Dermis microvascular lymphatic vessel endothelial cell (primary cell): ENCODE measurements around the gene POLR3H. TPM values are rescaled to one million over a fixed set of nuclear protein-coding genes. Genes with fewer than 3 reads are reported as not detected.
"Not testable (repeated sequence)": the region's sequence is repeated elsewhere in the genome, so short reads cannot be mapped to it uniquely, and the experiment has no call there.

Experiments used
- DNase-seq, 2 donors: peaks; one replicate each; pipeline versions ENCODE4 v3.0.0 to v3.0.0-alpha.2; 2010; ENCODE audit warnings: low read depth in 2 of 2
- total RNA-seq: library from RNA; depleted of rRNA; stranded (reverse); fragments of >200 nt; gene quantifications from 2 replicates; pipeline ENCODE4 v1.2.1, GENCODE V29; 2014

The POLR3H gene, protein sequence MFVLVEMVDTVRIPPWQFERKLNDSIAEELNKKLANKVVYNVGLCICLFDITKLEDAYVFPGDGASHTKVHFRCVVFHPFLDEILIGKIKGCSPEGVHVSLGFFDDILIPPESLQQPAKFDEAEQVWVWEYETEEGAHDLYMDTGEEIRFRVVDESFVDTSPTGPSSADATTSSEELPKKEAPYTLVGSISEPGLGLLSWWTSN
- 11.8 and 14.4 TPM in 2 replicates for total RNA-seq

DNA sequence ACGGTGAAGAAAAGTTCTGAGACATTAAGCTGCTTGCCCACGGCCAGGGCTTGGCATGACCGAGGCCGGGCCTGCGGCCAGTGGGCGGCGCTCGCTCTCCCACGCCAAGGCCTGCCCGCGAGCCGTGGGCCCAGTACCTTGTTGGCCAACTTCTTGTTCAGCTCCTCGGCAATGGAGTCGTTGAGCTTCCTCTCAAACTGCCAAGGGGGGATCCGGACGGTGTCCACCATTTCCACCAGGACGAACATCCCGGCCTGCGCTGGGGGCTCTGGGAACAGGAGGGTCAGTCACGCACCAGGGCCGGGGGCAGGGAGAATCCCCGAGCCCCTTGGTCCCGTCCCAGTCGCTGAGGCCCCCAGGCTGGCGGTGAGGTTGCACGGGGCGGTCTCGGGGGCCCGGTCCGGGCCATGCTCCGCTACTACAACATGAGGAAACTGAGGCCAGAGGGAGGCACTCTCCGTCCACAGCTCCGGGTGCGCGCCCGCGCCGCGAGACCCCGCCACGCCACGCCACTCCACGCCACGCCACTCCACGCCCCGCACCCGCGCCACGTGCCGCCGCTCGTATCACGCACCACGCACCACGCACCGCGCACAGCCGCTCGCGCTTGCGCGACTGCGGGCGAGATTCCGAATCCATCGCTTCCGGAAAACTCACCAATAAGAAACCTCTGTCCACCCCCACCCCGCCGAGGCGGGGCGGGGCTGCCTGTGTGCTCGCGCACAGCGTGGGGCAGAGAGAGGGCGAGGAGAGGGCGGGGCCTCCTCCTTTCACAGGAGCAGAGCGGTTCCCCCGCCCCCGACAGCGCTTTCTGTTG lies at the start of gene POLR3H:
Gene POLR3H, minus strand, starts transcription at position 617 of the 817 bp plus-strand sequence. Its CDS starts 369 bp downstream, at position 248.
- DNase-seq: peak; percentile 92 to 98

DNA sequence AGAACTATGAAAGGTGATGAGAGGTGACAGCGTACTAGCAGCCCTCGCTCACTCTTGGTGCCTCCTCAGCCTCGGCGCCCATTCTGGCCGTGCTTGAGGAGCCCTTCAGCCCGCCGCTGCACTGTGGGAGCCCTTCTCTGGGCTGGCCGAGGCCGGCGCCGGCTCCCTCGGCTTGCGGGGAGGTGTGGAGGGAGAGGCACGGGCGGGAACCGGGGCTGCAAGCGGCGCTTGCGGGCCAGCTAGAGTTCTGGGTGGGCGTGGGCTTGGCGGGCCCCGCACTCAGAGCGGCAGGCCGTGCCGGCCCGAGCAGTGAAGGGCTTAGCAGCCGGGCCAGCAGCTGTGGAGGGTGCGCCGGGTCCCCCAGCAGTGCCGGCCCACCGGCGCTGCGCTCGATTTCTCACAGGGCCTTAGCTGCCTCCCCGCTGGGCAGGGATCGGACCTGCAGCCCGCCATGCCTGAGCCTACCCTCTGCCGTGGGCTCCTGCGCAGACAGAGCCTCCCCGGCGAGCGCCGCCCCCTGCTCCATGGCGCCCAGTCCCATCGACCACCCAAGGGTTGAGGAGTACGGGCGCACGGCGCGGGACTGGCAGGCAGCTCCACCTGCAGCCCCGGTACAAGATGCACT lies 49.2 kb upstream of the POLR3H start:
- DNase-seq: not testable (repeated sequence)

DNA sequence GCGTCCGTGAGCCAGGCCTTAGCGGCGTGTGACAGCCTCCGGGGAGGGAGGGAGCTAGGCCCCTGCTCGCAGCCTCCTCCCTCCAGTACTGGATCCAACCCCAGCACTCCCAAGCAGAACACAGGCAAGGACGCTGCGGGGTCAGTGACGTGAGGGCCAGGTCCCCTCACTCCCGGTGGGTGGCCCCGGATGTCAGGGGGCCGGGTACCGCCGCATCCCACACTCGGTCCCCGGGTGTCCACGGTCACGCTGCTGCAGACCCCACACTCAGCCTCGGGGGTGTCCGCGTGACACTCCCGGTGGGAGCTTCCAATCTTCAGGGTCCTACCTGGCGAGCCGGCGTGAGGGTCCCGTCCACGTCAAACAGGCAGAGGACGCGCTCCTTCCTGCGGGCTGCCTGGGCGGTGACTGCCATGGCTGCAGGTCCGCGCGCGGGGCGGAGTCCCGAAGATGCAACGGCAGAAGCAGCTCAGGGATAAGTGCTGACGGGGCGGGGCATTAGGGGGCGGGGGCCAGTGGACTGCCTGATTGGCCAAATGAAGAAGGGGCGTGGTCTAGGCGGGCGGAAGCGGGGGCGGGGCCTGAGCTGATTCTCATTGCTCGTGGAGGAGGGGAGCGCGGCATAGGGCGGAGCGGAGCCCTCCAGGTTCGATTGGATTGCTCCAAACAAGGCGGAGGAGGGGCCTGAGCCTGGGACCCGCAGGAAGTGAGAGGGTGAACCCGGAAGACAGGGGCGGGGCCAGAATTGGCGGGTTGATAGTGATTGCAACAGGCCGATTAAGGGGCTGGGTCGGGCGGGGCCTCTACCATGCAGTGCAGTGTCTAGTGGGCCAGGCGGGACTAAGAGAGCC lies 45.3 kb upstream of the POLR3H start, which contains the start of gene PMM1:
Gene PMM1, minus strand, starts transcription at position 450 of the 851 bp plus-strand sequence. Its CDS starts 35 bp downstream, at position 415.
- peak; percentile 98 to 100 for DNase-seq

DNA sequence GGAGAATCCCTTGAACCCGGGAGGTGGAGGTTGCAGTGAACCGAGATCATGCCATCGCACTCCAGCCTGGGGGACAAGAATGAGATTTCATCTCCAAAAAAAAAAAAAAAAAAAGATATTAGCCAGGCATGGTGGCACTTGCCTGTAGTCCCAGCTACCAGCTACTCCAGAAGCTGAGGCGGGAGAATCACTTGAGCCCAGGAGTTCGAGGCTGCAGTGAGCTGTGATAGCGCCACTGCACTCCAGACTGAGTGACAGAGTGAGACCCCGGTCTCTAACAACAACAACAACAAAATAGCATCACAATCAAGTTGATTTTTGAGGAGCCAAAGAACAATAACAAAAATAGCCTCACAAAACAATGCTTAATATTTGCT lies 43.1 kb upstream of the POLR3H start:
- no peak for DNase-seq

DNA sequence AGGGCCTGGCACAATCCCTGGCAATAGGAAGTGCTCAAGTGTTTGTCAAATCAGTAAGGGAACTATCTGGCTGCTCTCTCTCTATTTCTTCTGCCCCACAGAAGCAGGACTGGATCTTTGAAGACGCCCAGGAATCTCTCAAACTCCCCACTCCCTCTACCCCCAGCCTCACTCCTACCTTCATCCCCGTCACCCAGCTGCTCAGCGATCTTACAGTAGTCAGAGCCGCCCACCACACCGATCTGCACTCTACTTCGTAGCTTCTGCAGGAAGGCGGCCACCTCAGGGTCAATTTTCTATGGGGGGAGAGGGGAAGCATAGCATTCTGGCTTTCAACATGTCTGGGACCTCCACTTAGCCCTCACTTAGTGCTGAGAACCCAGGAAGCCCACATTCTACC lies 41.6 kb upstream of the POLR3H start:
- DNase-seq: no peak

DNA sequence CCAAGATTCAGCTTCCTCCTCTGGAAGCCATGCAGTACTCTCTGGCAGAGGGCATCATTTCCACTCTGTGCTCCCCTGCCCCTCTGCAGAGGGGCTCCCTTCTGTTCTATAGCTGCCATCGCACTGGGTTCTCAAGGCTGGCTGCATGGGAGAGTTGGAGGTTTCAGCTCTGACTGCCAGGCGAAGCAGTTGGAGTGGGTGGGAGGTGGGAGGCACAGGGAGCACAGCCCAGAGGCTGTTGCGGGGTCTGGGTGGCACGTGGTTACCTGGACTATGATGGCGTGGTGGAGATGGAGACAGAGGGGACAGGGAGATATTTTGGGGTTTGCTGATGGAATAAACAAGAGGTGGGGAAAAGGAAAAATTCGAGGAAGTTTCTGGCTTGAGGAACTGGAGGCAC lies 40.6 kb upstream of the POLR3H start:
- DNase-seq: no peak

DNA sequence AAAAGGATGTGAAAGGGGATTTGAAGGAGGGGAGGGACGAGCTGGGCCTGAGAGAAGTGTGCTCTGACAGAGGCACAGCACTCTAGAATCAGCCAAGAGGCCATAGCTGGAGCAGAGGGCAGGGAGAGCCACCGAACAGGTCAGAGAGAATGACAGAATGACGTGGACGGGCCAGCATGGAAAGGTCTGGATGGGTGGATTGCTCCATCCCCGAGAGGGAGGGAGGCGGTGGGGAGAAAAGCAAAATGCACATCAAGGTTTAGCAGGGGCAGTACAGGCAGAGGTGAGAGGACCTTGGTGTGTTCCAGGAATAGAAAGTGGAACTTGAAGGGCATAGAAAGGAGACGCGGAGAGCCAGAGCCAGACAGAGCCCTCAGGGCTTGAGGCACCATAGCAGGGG lies 38.4 kb upstream of the POLR3H start:
- DNase-seq: no peak

DNA sequence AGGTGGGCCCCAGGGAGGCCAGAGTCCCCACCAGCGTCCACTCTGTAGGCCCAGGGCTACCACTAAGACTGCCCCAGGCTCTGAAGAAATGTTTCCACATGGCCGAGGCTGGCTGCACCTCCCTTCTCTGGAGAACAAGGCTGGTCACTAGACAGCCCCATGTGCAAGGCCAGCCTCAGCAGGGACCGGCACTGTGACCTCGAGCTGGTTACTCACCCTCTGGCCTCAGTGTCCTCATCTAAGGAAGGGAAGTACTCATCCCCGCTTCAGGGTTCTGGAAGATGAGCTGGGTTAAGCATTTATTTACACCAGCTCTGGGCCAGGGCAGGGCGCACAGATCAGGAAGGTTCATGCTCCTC lies 35.7 kb upstream of the POLR3H start:
- no peak for DNase-seq

DNA sequence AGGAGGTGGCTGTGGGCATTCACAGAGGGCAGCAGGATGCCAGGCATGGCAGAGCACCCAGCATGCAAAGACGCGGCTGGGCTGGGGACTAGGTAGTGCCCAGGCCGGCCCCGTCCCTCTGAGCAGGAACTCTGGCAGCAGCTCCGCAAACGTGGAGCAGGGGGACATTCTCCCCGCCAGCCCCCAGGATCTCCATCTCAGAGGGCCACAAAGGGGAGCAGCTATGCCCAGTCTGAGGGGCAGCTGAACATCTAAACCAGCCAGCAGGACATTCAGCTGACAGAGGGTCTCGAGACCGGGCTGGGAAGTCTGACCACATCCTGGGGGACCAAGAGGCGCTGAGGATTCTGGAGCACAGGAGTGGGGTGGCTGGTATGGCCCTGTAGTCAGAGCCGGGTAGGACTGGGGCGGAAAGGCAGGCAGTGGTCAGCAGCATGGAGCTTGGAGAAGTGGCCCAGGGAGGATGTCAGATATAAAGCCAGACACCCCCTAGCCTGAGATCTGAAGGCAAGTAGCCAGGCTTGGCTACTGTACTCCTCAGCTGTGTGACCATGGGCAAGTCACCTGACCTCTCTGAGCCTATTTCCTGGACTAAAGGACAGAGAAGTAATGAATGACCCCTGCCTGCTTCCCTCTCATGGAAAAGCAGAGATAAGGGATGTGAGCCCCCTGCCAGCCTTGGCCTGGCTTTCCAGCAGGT lies 35.2 kb upstream of the POLR3H start:
- no peak for DNase-seq

DNA sequence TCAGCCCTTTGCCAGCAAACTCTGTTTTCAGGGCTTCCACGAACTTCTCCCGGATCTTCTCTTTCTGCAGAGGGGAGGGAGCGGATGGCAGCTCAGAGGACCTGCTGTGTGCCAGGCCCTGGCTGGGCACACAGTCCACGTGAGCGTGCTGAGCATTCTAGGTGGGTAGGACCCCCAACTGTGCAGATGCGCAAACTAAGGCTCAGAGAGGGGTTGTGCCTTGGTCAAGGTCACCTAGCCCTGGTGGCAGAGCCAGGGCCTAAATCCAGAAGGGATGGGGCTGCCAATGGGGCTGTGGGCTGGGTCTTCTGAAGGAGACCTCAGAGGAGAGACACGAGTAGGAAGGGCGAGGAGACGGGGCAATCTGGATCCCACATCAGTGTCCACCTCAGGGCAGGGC lies 34.5 kb upstream of the POLR3H start:
- DNase-seq: no peak

DNA sequence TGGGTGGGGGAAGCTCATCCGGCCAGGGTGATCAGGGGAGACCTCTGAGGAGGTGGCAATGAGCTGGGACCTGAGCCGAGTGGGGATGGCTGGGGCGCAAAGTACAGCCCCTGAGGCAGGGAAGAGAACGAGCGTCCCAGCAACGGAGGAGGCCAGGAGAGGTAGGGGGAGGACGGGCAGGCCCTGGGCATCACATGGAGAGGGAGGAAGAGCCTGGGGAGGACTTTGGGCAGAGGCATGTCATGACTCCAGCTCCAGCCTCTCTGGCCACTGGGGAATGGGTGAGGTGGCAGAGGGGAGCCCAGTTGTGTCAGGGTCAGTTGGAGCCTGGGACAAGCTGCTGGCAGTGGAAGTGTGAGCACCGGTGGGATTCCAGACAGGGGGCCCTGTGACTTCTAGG lies 33.8 kb upstream of the POLR3H start:
- DNase-seq: no peak

DNA sequence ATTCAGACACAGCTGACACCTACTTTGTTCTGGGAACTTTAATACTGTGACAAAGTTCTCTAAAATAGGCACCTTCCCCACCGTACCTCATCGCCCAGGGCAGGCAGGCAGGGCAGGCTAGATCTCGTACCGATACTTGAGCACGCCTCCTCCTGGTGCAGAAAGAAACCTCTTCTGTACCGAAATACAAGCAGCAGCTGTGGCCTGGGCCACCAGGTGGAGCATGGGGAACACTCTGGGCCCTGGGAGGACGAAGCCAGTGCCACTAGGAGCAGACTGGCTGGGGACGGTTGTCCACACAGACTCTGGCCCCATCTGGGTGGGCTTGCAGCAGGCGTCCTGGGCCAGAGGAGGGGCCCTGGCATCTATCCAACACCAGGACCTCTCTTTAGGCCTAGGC lies 32.6 kb upstream of the POLR3H start:
- peak in 1 of 2 donors; percentile 54 for DNase-seq

DNA sequence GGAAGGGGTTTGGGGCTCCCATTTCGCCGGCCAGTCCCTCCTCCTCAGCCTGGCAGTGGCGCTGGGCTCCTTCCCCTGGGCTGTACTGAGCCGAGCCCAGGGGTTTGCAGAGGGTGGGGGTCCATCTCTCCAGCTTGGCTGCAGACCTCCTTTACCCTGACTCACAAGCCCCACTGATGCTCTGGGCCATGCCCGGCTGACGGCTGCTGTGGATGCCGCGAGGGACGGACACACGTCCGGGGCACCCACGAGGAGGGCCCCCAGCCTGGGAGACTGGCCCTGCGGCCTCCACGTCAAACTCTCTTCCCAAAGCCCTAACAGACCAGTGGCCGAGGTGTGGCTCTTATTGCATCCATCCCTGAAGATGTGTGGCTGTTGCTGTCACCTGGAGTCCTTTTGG lies 31.3 kb upstream of the POLR3H start:
- DNase-seq: no peak

DNA sequence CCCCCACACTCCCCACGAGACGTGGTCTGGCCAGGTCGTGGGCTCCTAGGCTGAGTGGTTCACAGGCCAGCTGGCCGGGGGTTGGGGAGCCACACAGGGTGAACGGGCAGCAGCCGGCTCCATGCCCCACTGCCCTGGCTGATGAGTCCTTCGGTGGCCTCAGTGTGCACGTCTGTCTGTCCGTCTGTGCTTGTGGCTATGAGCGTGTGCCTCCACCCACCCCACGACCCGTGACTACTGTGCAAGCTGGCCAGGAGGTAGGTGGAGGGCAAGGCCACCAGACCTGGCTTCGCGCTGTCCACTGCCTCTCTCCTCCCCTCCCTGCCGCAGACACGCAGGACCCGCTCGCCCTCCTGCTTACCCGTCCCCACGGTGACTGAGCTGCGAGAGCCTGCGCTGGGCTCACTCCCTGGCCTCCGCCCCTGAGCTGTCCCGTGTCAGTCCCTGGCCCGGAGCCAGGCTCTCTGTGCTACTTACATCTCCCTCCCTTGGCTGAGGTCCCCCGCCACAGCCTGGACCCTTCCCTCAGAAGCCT lies 30.6 kb upstream of the POLR3H start:
- no peak for DNase-seq

DNA sequence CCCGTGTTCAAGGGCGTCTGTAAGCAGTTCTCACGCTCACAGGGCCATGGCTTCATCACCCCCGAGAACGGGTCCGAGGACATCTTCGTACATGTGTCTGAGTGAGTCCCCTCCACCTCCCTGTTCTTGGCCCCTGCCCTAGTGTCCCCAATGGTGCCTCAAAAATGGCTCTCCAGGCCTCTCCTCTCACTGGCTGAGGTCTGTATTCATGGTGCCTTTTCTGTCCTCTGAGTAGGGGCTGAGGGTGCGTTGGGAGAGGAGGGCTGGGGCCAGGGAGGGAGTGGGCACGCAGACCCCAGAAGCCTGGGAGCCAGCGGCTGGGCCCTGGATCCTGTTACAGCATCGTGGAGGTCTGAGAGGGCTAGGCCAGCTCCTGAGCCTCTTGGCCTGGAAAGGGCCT lies 29.4 kb upstream of the POLR3H start:
- no peak for DNase-seq

DNA sequence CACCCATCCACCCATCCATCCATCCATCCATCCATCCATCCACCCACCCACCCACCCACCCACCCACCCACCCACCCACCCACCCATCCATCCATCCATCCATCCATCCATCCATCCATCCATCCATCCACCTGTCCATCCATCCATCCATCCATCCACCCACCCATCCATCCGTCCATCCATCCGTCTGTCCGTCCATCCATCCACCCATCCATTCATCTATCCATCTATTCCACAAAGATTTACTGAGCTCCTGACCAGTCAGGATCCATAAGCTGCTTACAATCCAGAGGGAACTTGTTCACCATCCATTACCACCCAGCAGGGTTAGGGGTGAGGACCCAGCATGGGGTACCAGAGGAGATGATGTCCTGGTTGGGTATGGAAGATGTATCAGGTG lies 28.0 kb upstream of the POLR3H start:
- not testable (repeated sequence) for DNase-seq

DNA sequence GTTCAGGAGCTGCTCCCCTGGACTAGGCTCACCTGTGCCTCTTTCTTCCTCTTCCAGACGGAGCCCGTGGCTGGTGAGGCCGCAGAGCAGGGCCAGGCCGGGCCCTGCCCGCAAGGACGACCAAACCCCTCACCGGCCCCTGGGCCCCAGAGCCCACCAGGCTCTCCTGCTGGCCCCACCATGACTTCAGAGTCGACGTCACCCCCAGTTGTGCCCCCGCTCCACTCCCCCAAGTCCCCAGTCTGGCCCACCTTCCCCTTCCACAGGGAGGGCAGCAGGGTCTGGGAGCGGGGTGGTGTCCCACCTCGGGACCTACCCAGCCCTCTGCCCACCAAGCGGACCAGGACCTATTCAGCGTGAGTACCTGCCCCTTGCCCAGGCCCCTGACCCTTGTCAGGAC lies 27.5 kb upstream of the POLR3H start:
- no peak for DNase-seq

DNA sequence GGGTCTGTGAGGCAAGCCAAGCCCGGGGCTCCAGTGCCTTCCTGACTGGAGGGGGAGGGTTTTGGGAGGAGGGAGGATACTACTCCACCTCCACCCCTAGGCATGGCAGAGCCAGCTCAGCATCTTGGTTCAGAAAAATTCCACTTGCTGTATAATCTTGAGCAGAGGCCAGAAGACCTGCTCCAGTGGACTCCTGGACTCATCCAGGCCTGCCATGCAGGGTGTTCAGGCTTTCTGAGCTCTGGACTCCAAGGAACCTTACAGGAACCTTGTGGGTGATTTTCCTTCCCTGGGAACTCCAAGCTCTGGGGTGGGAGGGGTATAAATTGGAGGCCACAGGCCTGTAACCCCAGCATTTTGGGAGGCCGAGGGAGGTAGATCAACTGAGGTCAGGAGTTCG lies 26.0 kb upstream of the POLR3H start:
- DNase-seq: no peak

DNA sequence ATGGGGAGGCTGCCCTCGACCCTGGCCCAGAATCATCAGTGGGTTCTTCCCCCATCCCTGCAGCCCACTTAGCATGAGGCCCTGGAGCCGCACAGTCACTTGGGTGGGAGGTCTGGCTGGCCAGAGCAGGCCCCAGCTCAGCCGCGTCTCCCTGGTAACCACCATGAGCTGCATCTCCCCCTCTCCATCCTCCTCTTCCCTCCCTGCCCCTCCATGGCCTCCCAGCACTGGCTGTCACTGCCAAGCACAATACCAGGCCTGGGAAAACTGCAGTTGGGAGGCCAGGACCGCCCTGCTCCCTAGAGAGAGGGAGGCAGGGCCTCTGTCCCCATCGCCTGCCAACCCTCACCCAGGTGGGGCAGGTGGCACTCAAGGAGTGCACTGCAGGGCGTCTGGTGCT lies 24.5 kb upstream of the POLR3H start:
- DNase-seq: no peak

DNA sequence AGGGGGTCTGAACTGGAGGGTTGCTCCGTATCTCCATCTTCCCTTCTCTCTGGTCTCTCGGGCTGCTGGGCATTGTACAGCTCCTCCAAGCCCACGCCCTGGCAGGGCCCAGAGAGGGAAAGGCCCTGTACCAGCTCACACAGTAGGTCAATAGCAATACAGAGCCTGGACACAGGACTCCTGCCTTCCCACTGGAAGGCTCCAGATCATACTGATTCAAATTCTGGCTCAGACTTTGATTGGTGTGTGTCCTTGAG lies 23.2 kb upstream of the POLR3H start:
- no peak for DNase-seq

DNA sequence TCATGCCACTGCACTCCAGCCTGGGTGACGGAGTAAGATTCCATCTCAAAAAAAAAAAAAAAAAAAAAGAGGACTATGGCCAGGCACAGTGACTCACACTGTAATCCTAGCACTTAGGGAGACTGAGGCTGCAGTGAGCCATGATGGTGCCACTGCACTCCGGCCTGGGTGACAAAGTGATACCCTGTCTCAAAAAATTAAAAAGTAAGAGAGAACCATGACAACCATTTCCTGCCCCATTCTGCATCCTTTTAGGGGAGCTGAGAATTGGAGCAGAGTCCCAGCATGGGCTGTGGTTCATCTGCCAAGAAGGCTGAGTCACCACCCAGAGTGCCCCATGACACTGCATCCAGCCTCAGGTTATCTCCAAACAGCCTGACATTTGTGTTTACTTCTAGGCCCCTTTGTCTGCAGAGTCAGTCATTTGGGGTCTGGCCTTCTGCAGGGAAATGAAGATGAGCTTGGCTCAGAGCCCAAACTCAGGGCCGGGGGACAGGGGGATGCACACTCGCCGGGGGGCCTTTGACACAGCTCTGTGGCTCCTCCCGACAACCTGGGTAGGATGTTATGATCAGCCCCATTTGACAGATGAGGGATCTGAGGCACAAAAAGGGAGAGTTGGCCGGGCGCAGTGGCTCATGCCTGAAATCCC lies 21.3 kb upstream of the POLR3H start:
- DNase-seq: peak in 1 of 2 donors; percentile 67
